ENCODE results near the gene CADPS2. TPM values are rescaled to one million over a fixed set of nuclear protein-coding genes. Genes with fewer than 3 reads are reported as not detected.

The CADPS2 gene
- total RNA-seq, 4 donors from 2014 or later: 27.7 to 46.2 (median 32.6) TPM

DNA sequence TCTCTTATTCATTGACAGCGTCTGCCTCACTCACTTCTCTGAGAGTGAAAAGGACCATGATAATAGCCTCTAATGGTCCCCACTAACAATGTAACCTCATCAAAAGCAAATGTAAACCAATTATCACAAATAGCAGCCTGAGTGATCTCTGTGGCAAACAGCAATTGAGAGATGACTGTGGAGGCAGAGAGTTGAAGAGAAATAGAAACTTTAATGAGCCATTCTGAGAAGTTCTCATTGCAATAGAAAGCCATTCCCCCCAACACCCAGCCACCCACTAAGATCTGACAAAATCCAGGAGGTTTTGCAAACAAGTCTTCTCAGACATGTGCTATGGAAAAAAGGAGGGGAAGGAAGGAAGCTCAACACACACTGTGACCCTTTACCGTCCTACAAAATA, 139.3 kb downstream of the CADPS2 start:
- WGBS, 2 donors: 77% methylated on average over 2 of the region's 2 CpGs
- TF ChIP-seq, protein P1, sequence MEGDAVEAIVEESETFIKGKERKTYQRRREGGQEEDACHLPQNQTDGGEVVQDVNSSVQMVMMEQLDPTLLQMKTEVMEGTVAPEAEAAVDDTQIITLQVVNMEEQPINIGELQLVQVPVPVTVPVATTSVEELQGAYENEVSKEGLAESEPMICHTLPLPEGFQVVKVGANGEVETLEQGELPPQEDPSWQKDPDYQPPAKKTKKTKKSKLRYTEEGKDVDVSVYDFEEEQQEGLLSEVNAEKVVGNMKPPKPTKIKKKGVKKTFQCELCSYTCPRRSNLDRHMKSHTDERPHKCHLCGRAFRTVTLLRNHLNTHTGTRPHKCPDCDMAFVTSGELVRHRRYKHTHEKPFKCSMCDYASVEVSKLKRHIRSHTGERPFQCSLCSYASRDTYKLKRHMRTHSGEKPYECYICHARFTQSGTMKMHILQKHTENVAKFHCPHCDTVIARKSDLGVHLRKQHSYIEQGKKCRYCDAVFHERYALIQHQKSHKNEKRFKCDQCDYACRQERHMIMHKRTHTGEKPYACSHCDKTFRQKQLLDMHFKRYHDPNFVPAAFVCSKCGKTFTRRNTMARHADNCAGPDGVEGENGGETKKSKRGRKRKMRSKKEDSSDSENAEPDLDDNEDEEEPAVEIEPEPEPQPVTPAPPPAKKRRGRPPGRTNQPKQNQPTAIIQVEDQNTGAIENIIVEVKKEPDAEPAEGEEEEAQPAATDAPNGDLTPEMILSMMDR (IDR thresholded peaks at IDR 0.05): no peak
- no peak for TF ChIP-seq POLR2A (IDR thresholded peaks at IDR 0.05)
- Histone ChIP-seq H3K27ac (no peak overlapping the region), H3K36me3 (no peaks in the 10 kb centered on the region), H3K4me1 (no peaks in the 10 kb centered on the region), H3K27me3 (no peaks in the 10 kb centered on the region), H3K4me3 (replicated peaks in 1 of 3) (no peak overlapping the region), H3K9me3 (no peaks in the 10 kb centered on the region)
- DNase-seq: no peak
- intact Hi-C loops (cut with DNase I): no loop called here

DNA sequence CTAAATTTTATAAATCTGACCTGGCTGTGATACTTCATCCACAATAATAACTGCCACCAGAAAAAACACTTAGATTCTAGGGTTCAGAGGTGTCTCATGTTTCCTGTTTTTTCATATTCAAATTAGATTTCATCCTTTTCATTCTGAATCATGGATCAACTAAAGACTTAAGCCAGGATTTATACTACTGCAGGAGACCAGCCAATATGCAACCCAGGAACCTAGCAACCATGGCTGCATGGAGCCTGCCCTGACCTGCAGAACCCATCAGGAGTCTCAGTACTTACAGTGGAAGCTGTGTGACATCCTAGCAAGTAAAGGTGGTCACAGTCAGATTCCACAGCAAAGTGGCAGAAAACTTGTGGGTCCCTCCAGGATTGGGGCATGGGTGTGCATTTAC, 143.0 kb downstream of the CADPS2 start:
- no peaks in the 10 kb centered on the region for H3K27me3 ChIP-seq
- H3K4me1 ChIP-seq: no peaks in the 10 kb centered on the region
- no peak overlapping the region for H3K4me3 ChIP-seq (replicated peaks in 1 of 3)
- H3K27ac ChIP-seq: no peak overlapping the region
- no peaks in the 10 kb centered on the region for H3K9me3 ChIP-seq
- DNase-seq: no peak
- H3K36me3 ChIP-seq: no peaks in the 10 kb centered on the region
- TF ChIP-seq, protein P1 (IDR thresholded peaks at IDR 0.05): no peak
- TF ChIP-seq POLR2A (IDR thresholded peaks at IDR 0.05): no peak
- intact Hi-C loops (cut with DNase I): no loop called here

DNA sequence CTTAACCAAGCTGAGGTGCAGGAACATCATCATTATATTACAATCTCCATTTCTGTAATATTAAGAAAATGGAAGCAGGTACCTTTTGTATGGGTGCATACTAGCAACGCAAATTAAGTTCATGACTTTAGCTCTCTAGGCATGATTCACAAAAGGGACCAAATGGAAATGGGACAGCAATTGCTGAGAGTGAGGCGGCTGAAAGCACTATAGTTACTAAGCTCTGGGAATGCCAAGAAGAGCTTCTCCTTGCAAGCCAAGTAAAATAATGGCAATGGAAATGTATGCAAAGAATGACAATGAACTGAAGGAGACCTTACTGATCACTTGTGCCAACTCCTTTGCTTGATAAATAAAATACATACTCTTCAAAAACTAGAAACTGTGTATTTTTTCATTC, 147.3 kb downstream of the CADPS2 start:
- Histone ChIP-seq H3K4me3 (replicated peaks in 1 of 3) (no peak overlapping the region), H3K9me3 (no peaks in the 10 kb centered on the region), H3K27ac (no peak overlapping the region), H3K27me3 (no peaks in the 10 kb centered on the region), H3K4me1 (no peaks in the 10 kb centered on the region), H3K36me3 (no peaks in the 10 kb centered on the region)
- 88% methylated on average over 2 of the region's 2 CpGs for WGBS, 2 donors
- no peak for DNase-seq
- intact Hi-C loops (cut with DNase I): no loop called here
- no peak for TF ChIP-seq POLR2A (IDR thresholded peaks at IDR 0.05)
- TF ChIP-seq, protein P1 (IDR thresholded peaks at IDR 0.05): no peak

DNA sequence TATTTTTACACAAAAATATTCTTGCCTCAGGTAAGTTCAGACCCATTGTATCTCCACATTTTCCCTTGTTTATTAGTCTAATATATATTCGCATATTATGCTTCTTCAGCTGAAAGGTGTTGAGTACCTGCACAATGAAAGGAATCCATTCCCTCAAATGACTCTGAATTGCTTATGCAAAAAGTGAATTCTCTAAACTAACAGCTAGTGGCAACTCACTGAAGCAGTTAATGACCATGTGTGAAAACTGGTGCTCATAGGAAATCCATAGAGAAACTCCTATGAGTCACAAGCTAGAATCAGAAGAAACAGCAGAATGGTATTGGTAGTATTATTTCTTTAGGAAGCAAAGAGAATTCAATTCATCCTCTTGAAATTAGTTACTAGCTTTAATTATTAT, 150.1 kb downstream of the CADPS2 start:
- Histone ChIP-seq H3K4me3 (replicated peaks in 1 of 3) (no peak overlapping the region), H3K9me3 (no peaks in the 10 kb centered on the region), H3K27me3 (no peaks in the 10 kb centered on the region), H3K36me3 (no peaks in the 10 kb centered on the region), H3K27ac (no peak overlapping the region), H3K4me1 (no peaks in the 10 kb centered on the region)
- TF ChIP-seq, protein P1 (IDR thresholded peaks at IDR 0.05): no peak
- TF ChIP-seq POLR2A (IDR thresholded peaks at IDR 0.05): no peak
- intact Hi-C loops (cut with DNase I): no loop called here
- DNase-seq: no peak
- 94 to 98% methylated on average over 1 of the region's 1 CpG for WGBS, 2 donors

DNA sequence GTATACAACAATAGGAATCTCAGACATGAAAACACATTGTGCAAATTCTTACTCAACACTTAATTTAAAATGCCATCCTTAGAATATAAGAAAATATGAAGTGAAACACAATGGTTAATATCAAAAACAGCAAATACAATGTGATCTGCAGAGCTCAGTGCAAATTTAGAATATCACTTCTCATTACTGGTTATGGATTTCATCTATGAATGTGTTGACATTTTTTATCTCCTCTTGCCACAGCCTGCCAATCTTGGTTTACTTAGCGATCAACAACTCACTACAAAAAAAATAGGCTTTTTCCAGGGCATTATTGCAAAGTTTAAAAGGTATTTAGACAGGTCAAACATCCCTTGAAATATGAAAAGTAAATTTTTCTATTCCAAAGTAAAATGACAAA, 158.5 kb downstream of the CADPS2 start:
- H3K27ac ChIP-seq: no peak overlapping the region
- no peak for TF ChIP-seq POLR2A (IDR thresholded peaks at IDR 0.05)
- TF ChIP-seq, protein P1 (IDR thresholded peaks at IDR 0.05): no peak
- 89 to 91% methylated on average over 1 of the region's 1 CpG for WGBS, 2 donors
- H3K9me3 ChIP-seq: no peaks in the 10 kb centered on the region
- no peaks in the 10 kb centered on the region for H3K4me1 ChIP-seq
- intact Hi-C loops (cut with DNase I): no loop called here
- no peak for DNase-seq
- H3K4me3 ChIP-seq (replicated peaks in 1 of 3): no peak overlapping the region
- no peaks in the 10 kb centered on the region for H3K27me3 ChIP-seq
- H3K36me3 ChIP-seq: no peaks in the 10 kb centered on the region
